Stomach smooth muscle (tissue), 2 donors: Measurements from ENCODE around the gene ZNF23.

ENCODE experiments used
- H3K27ac ChIP-seq: one replicate; pipeline ENCODE4 v1.7.0; 2013; ENCODE audit warnings: mild to moderate bottlenecking, low read length, inconsistent platforms
- H3K27me3 ChIP-seq, 2 donors: one replicate each; pipeline ENCODE4 v1.7.0; 2013; ENCODE audit warnings: low read length in 2 of 2; ENCODE audit not compliant: insufficient read depth in 2 of 2, control insufficient read depth in 1 of 2
- H3K36me3 ChIP-seq, 2 donors: one replicate each; pipeline ENCODE4 v1.7.0; 2013; ENCODE audit warnings: low read length in 2 of 2; ENCODE audit not compliant: control insufficient read depth in 2 of 2, insufficient read depth in 2 of 2
- H3K4me1 ChIP-seq: one replicate; pipeline ENCODE4 v1.7.0; 2013; ENCODE audit warnings: low read length; ENCODE audit not compliant: control insufficient read depth, insufficient read depth
- H3K4me3 ChIP-seq, 2 donors: one replicate each; pipeline ENCODE4 v1.7.0; 2013; ENCODE audit warnings: low read length in 2 of 2
- H3K9ac ChIP-seq, 2 donors: one replicate each; pipeline ENCODE4 v1.7.0; 2013; ENCODE audit warnings: low read length in 2 of 2, mild to moderate bottlenecking in 1 of 2
- H3K9me3 ChIP-seq, 2 donors: one replicate each; pipeline ENCODE4 v1.7.0; 2013; ENCODE audit warnings: low read length in 2 of 2; ENCODE audit not compliant: control insufficient read depth in 2 of 2
- donor health status: healthy.
- donor health status: Pancreatic carcinoma.

ZNF23 gene

GRCh38 chr16:71410146-71410545, 51.9 kb downstream of the ZNF23 start:
- Histone ChIP-seq H3K4me1 (no peaks in the 10 kb centered on the region), H3K27me3 (peaks cover 8 to 18% of the 10 kb centered on the region in 2 donors), H3K4me3 (no peak overlapping the region), H3K9ac (no peak overlapping the region), H3K9me3 (no peaks in the 10 kb centered on the region), H3K27ac (no peak overlapping the region), H3K36me3 (no peaks in the 10 kb centered on the region)

- no peak overlapping the region for H3K9ac ChIP-seq
- no peaks in the 10 kb centered on the region for H3K4me1 ChIP-seq
- H3K4me3 ChIP-seq = no peak overlapping the region
- peaks cover 0 to 3% of the 10 kb centered on the region in 2 donors for H3K9me3 ChIP-seq
- peaks cover 10 to 18% of the 10 kb centered on the region in 2 donors for H3K27me3 ChIP-seq
- H3K27ac ChIP-seq = no peak overlapping the region
- H3K36me3 ChIP-seq = no peaks in the 10 kb centered on the region
Observed at GRCh38 chr16:71409011-71409775, 52.9 kb downstream of the ZNF23 start.

- no peak overlapping the region for H3K9ac ChIP-seq
- H3K9me3 ChIP-seq = peaks cover 0 to 3% of the 10 kb centered on the region in 2 donors
Observed at GRCh38 chr16:71408536-71408935, 53.5 kb downstream of the ZNF23 start.

GRCh38 chr16:71407731-71408130, 54.3 kb downstream of the ZNF23 start:
- H3K27me3 ChIP-seq = peaks cover 10 to 16% of the 10 kb centered on the region in 2 donors
- no peaks in the 10 kb centered on the region for H3K36me3 ChIP-seq
- H3K27ac ChIP-seq = no peak overlapping the region
- no peak overlapping the region for H3K4me3 ChIP-seq
- no peak overlapping the region for H3K9ac ChIP-seq
- no peaks in the 10 kb centered on the region for H3K4me1 ChIP-seq
- H3K9me3 ChIP-seq = peaks cover 0 to 3% of the 10 kb centered on the region in 2 donors

More at GRCh38 chr16:71408536-71408935, 53.5 kb downstream of the ZNF23 start:
- H3K27ac ChIP-seq = no peak overlapping the region
- H3K27me3 ChIP-seq = peaks cover 10 to 18% of the 10 kb centered on the region in 2 donors
- H3K36me3 ChIP-seq = no peaks in the 10 kb centered on the region
- no peaks in the 10 kb centered on the region for H3K4me1 ChIP-seq
- no peak overlapping the region for H3K4me3 ChIP-seq

GRCh38 chr16:71406724-71407123, 55.3 kb downstream of the ZNF23 start:
- Histone ChIP-seq H3K9ac (no peak overlapping the region), H3K27ac (no peak overlapping the region), H3K36me3 (no peaks in the 10 kb centered on the region), H3K9me3 (peaks cover 0 to 3% of the 10 kb centered on the region in 2 donors), H3K4me3 (no peak overlapping the region), H3K4me1 (no peaks in the 10 kb centered on the region), H3K27me3 (peaks cover 3 to 13% of the 10 kb centered on the region in 2 donors)

GRCh38 chr16:71406316-71406715, 55.7 kb downstream of the ZNF23 start:
- Histone ChIP-seq H3K4me3 (no peak overlapping the region), H3K4me1 (no peaks in the 10 kb centered on the region), H3K9me3 (peaks cover 0 to 3% of the 10 kb centered on the region in 2 donors), H3K9ac (no peak overlapping the region), H3K27me3 (peaks cover 3 to 13% of the 10 kb centered on the region in 2 donors), H3K36me3 (no peaks in the 10 kb centered on the region), H3K27ac (no peak overlapping the region)

GRCh38 chr16:71404364-71404763, 57.7 kb downstream of the ZNF23 start:
- peaks cover 3 to 7% of the 10 kb centered on the region in 2 donors for H3K27me3 ChIP-seq
- peaks cover 0 to 3% of the 10 kb centered on the region in 2 donors for H3K9me3 ChIP-seq
- H3K9ac ChIP-seq = no peak overlapping the region
- H3K27ac ChIP-seq = no peak overlapping the region
- no peaks in the 10 kb centered on the region for H3K36me3 ChIP-seq
- no peak overlapping the region for H3K4me3 ChIP-seq
- no peaks in the 10 kb centered on the region for H3K4me1 ChIP-seq

- no peak overlapping the region for H3K9ac ChIP-seq
- H3K9me3 ChIP-seq = peaks cover 0 to 3% of the 10 kb centered on the region in 2 donors
Observed at GRCh38 chr16:71402674-71403073, 59.4 kb downstream of the ZNF23 start.

GRCh38 chr16:71402007-71402406, 60.0 kb downstream of the ZNF23 start:
- peaks cover 0 to 3% of the 10 kb centered on the region in 2 donors for H3K9me3 ChIP-seq
- H3K4me3 ChIP-seq = no peak overlapping the region
- H3K9ac ChIP-seq = no peak overlapping the region
- no peak overlapping the region for H3K27ac ChIP-seq
- H3K27me3 ChIP-seq = peaks cover 2 to 3% of the 10 kb centered on the region in 2 donors
- no peaks in the 10 kb centered on the region for H3K36me3 ChIP-seq
- H3K4me1 ChIP-seq = no peaks in the 10 kb centered on the region

More at GRCh38 chr16:71402674-71403073, 59.4 kb downstream of the ZNF23 start:
- H3K27me3 ChIP-seq = peaks cover 3 to 4% of the 10 kb centered on the region in 2 donors
- no peaks in the 10 kb centered on the region for H3K36me3 ChIP-seq
- H3K4me3 ChIP-seq = no peak overlapping the region
- H3K4me1 ChIP-seq = no peaks in the 10 kb centered on the region
- H3K27ac ChIP-seq = no peak overlapping the region

GRCh38 chr16:71399801-71400563, 62.1 kb downstream of the ZNF23 start:
- Histone ChIP-seq H3K4me3 (no peak overlapping the region), H3K9me3 (peaks cover 0 to 3% of the 10 kb centered on the region in 2 donors), H3K27me3 (peaks cover 0 to under 1% of the 10 kb centered on the region in 2 donors), H3K9ac (no peak overlapping the region), H3K36me3 (no peaks in the 10 kb centered on the region), H3K4me1 (no peaks in the 10 kb centered on the region), H3K27ac (no peak overlapping the region)
